GM12878 (cell line): Measurements from ENCODE around the gene CDH4. TPM values are rescaled to one million over a fixed set of nuclear protein-coding genes. Genes with fewer than 3 reads are reported as not detected.

Source experiments
- ATAC-seq: fragments of 200-7000 bp; cut with Tn5 transposase; 3 replicates; pipeline ENCODE4 v1.9.1; 2020; ENCODE audit warnings: mild to moderate bottlenecking, moderate library complexity
- BruUV-seq: library from RNA; stranded (reverse); fragments of 400-500 nt; replicated peaks from 2 replicates; lab custom pipeline; 2021; lab: Mats Ljungman, UMichigan
- CTCF ChIA-PET: fragments of 300-600 bp; sonication (Branson Sonifier 250); formaldehyde crosslinking; extraction: SDS; loops from one replicate; lab custom pipeline; 2021; ENCODE audit warnings: inconsistent platforms; lab: Yijun Ruan, JAX
- POLR2A ChIA-PET: fragments of 350-600 bp; formaldehyde crosslinking; extraction: SDS; loops from one replicate; lab custom pipeline; 2021; ENCODE audit warnings: inconsistent platforms; lab: Charles Lee
- RAD21 ChIA-PET: fragments of 300-600 bp; sonication (Branson Sonifier 250); formaldehyde crosslinking; loops from one replicate; lab custom pipeline; 2023; ENCODE audit warnings: antibody characterized with exemption; ENCODE audit not compliant: unreplicated experiment; lab: Charles Lee
- SMC1A ChIA-PET: fragments of 300-600 bp; sonication (Branson Sonifier 250); formaldehyde crosslinking; loops from one replicate; lab custom pipeline; 2023; ENCODE audit not compliant: unreplicated experiment, uncharacterized antibody; lab: Charles Lee
- DNase-seq: peaks from one replicate; pipeline ENCODE4 v3.0.0-alpha.2; 2011; ENCODE audit warnings: low read depth, low spot score
- FAIRE-seq: peaks from 3 replicates; lab custom pipeline; 2011; peaks lifted over from hg19 to GRCh38; lab: Jason Lieb, UNC
- H2AFZ ChIP-seq: 2 replicates; pipeline ENCODE4 v1.6.0; 2011; ENCODE audit warnings: low read depth, low read length, control low read depth; ENCODE audit not compliant: control insufficient read depth
- H3K27ac ChIP-seq: 2 replicates; pipeline ENCODE4 v1.5.1; 2011; ENCODE audit warnings: control low read depth; ENCODE audit not compliant: control insufficient read depth, insufficient read depth
- H3K27me3 ChIP-seq, 2 experiments: replicated peaks in 1 of 2; 2 replicates each; pipeline versions ENCODE4 v1.6.0 to v1.6.1; 2011; ENCODE audit warnings: low read length in 1 of 2; ENCODE audit not compliant: control insufficient read depth in 2 of 2, insufficient read depth in 2 of 2
- H3K36me3 ChIP-seq, 2 experiments: 2 replicates each; pipeline ENCODE4 v1.5.1; 2011; ENCODE audit warnings: low read length in 1 of 2; ENCODE audit not compliant: control insufficient read depth in 2 of 2, insufficient read depth in 2 of 2
- H3K4me1 ChIP-seq: 2 replicates; pipeline ENCODE4 v1.6.1; 2011; ENCODE audit warnings: mild to moderate bottlenecking, low read length, moderate library complexity, mixed read lengths; ENCODE audit not compliant: control insufficient read depth, insufficient read depth
- H3K4me2 ChIP-seq: 2 replicates; pipeline ENCODE4 v1.6.0; 2011; ENCODE audit warnings: control low read depth; ENCODE audit not compliant: control insufficient read depth, insufficient read depth
- H3K4me3 ChIP-seq: fragments of 200-600 bp; sonication (generic); 2 replicates; pipeline ENCODE4 v1.5.1; 2016
- H3K79me2 ChIP-seq: 2 replicates; pipeline ENCODE4 v1.6.0; 2011; ENCODE audit warnings: low read length; ENCODE audit not compliant: control insufficient read depth, insufficient read depth
- H3K9ac ChIP-seq: 2 replicates; pipeline ENCODE4 v1.8.0; 2011; ENCODE audit warnings: low read length, control low read depth, mixed read lengths; ENCODE audit not compliant: control insufficient read depth, insufficient read depth
- H3K9me3 ChIP-seq: replicated peaks from 3 replicates; pipeline ENCODE4 v1.5.1; 2011; ENCODE audit warnings: mild to moderate bottlenecking, low read length; ENCODE audit not compliant: control insufficient read depth, insufficient read depth
- H4K20me1 ChIP-seq: 2 replicates; pipeline ENCODE4 v1.6.0; 2011; ENCODE audit not compliant: control insufficient read depth, insufficient read depth
- E2F4 ChIP-seq: IDR thresholded peaks from 2 replicates; pipeline ENCODE4 v1.6.1; 2012; ENCODE audit warnings: low read depth, low read length, improper control_type of control experiment
- HDAC6 ChIP-seq: fragments of 200-600 bp; sonication (generic); IDR thresholded peaks from one replicate; pipeline ENCODE4 v1.8.0; 2017; ENCODE audit warnings: antibody characterized with exemption; ENCODE audit not compliant: unreplicated experiment
- RBBP5 ChIP-seq: fragments of 200-600 bp; sonication (generic); conservative IDR thresholded peaks from 2 replicates; pipeline ENCODE4 v1.6.1; 2016
- RCOR1 ChIP-seq: conservative IDR thresholded peaks from 2 replicates; pipeline ENCODE4 v1.6.1; 2012; ENCODE audit warnings: low read depth, low read length, improper control_type of control experiment
- SMAD1 ChIP-seq: fragments of 450-650 bp; IDR thresholded peaks from 2 replicates; pipeline ENCODE4 v1.6.1; 2018; ENCODE audit warnings: mild to moderate bottlenecking, low read depth; ENCODE audit not compliant: partially characterized antibody
- SREBF2 ChIP-seq: IDR thresholded peaks from 2 replicates; pipeline ENCODE4 v1.6.1; 2012; ENCODE audit warnings: mild to moderate bottlenecking, low read length
- TCF12 ChIP-seq: IDR thresholded peaks from 2 replicates; pipeline ENCODE4 v1.6.1; 2011; ENCODE audit warnings: low read depth, mild to moderate bottlenecking, low read length
- USF1 ChIP-seq: IDR thresholded peaks from 2 replicates; pipeline ENCODE4 v1.6.1; 2011; ENCODE audit warnings: borderline replicate concordance, low read depth, mild to moderate bottlenecking, moderate library complexity, mixed read lengths, low read length; ENCODE audit not compliant: insufficient read depth; ENCODE audit errors: extremely low read length
- ZNF217 ChIP-seq: fragments of 450-650 bp; IDR thresholded peaks from 2 replicates; pipeline ENCODE4 v1.6.1; 2017; ENCODE audit warnings: antibody characterized with exemption, mild to moderate bottlenecking
- WGBS: methylation state at CpG from one replicate; pipeline ENCODE4 v1.1.6; 2016; ENCODE audit warnings: low lambda C conversion rate; ENCODE audit not compliant: insufficient replicate concordance, insufficient coverage; ENCODE audit errors: missing lambda C conversion rate; 5-methylcytosine and 5-hydroxymethylcytosine counted together
- in situ Hi-C: fragments of 300-500 bp; cut with MboI; formaldehyde crosslinking; loops from 9 replicates; pipeline ENCODE4 v1.14.3; 2018; ENCODE audit warnings: mixed read lengths
- intact Hi-C: fragments of 100-400 bp; cut with micrococcal nuclease; formaldehyde crosslinking; loops from one replicate; pipeline ENCODE4 v1.14.2; 2022; ENCODE audit not compliant: unreplicated experiment
- polyA plus RNA-seq, 11 experiments: library from polyadenylated mRNA; depleted of rRNA in 4 of 11; unstranded in 6 of 11; stranded (reverse) in 5 of 11; fragments of >200 nt; fragmentation: Nextera tagmentation in 4 of 11; fragmentation: Illumina TruSeq in 1 of 11; extraction: Ambion mirVana in 4 of 11; extraction: Trizol in 1 of 11; gene quantifications; 1 replicate in 1 of 11; 2 replicates in 10 of 11; pipeline versions ENCODE4 v1.2.1 to v1.2.3, GENCODE V29; 2011 to 2016; ENCODE audit warnings: inconsistent platforms in 2 of 11, missing spikeins in 2 of 11, low read depth in 1 of 11
- total RNA-seq, 4 experiments: library from RNA; depleted of rRNA in 3 of 4; stranded (reverse); fragments of >200 nt in 3 of 4; fragmentation: Illumina TruSeq in 1 of 4; extraction: Trizol in 1 of 4; gene quantifications; 2 replicates each; pipeline versions ENCODE4 v1.2.1 to v1.2.3, GENCODE V29; 2013 to 2021

The CDH4 gene
- total and polyA plus RNA-seq, 10 of the 15 experiments (the other 5 are each of a cell fraction or from before 2014, with no cell fraction given): not detected

- H3K36me3 ChIP-seq: no peaks in the 10 kb centered on the region
These were observed 515.9 kb downstream of the CDH4 start for GRCh38 chr20:61767761-61768494.

More at GRCh38 chr20:61767761-61768494, 515.9 kb downstream of the CDH4 start:
- intact Hi-C loops (no loop called here), in situ Hi-C loops (no loop called here)
- Histone ChIP-seq H3K27me3 (no peaks in the 10 kb centered on the region; a peak in 2 of 4 replicates), H3K4me1 (no peaks in the 10 kb centered on the region), H2AFZ (no peak overlapping the region), H3K9ac (no peak overlapping the region), H3K4me3 (no peak overlapping the region), H3K79me2 (no peaks in the 10 kb centered on the region), H3K4me2 (no peak overlapping the region), H3K9me3 (no peaks in the 10 kb centered on the region), H4K20me1 (no peaks in the 10 kb centered on the region), H3K27ac (no peak overlapping the region)
- FAIRE-seq: no peak
- no peak for DNase-seq
- ATAC-seq: no peak
- 37% methylated on average over 14 of the region's 14 CpGs for WGBS
- BruUV-seq: no TSS peak
- ChIA-PET CTCF (no interaction called here), POLR2A (no interaction called here), SMC1A (no interaction called here), RAD21 (no interaction called here)
- TF ChIP-seq ZNF217: no peak
- TF ChIP-seq RBBP5: no peak
- TF ChIP-seq SREBF2: no peak
- no peak for TF ChIP-seq RCOR1
- no peak for TF ChIP-seq SMAD1
- no peak for TF ChIP-seq HDAC6
- TF ChIP-seq E2F4: no peak
- no peak for TF ChIP-seq TCF12
- TF ChIP-seq USF1: no peak
